Endothelial cell of umbilical vein (primary cell): ENCODE measurements around the gene RADIL. TPM values are rescaled to one million over a fixed set of nuclear protein-coding genes. Genes with fewer than 3 reads are reported as not detected.

Experiments used
- BruUV-seq: library from RNA; stranded (reverse); fragments of 400-500 nt; replicated peaks from 2 replicates; lab custom pipeline; 2021; lab: Mats Ljungman, UMichigan
- CTCF ChIA-PET: fragments of 300-600, 350-600 bp; sonication (Branson Sonifier 250); formaldehyde crosslinking; loops from one replicate; lab custom pipeline; 2021; ENCODE audit warnings: antibody characterized with exemption, inconsistent platforms; lab: Charles Lee
- POLR2A ChIA-PET: fragments of 300-600, 350-600 bp; sonication (Branson Sonifier 250); formaldehyde crosslinking; loops from one replicate; lab custom pipeline; 2021; ENCODE audit warnings: antibody characterized with exemption, inconsistent platforms; lab: Charles Lee
- DNase-seq: peaks from one replicate; pipeline ENCODE4 v3.0.0-alpha.2; 2011; ENCODE audit warnings: low read depth, low spot score
- FAIRE-seq: peaks from 2 replicates; lab custom pipeline; 2011; peaks lifted over from hg19 to GRCh38; lab: Jason Lieb, UNC
- H2AFZ ChIP-seq: 2 replicates; pipeline ENCODE4 v1.6.0; 2012; ENCODE audit warnings: low read depth, low read length, control low read depth, inconsistent platforms
- H3K27ac ChIP-seq: 2 replicates; pipeline ENCODE4 v1.5.1; 2011; ENCODE audit warnings: low read depth, mild to moderate bottlenecking, control low read depth, low read length, moderate library complexity; ENCODE audit not compliant: insufficient read depth
- H3K27me3 ChIP-seq, 2 experiments: 2 replicates each; pipeline versions ENCODE4 v1.6.0 to v1.6.1; 2011; ENCODE audit warnings: low read length in 2 of 2, mixed read lengths in 1 of 2; ENCODE audit not compliant: control insufficient read depth in 2 of 2, insufficient read depth in 2 of 2
- H3K36me3 ChIP-seq, 2 experiments: 2 replicates in 1 of 2; 3 replicates in 1 of 2; pipeline ENCODE4 v1.5.1; 2011; ENCODE audit warnings: low read length in 2 of 2, mild to moderate bottlenecking in 1 of 2, moderate library complexity in 1 of 2; ENCODE audit not compliant: control insufficient read depth in 2 of 2, insufficient read depth in 2 of 2; ENCODE audit errors: extremely low read depth in 1 of 2
- H3K4me1 ChIP-seq: 3 replicates; pipeline ENCODE4 v1.5.1; 2011; ENCODE audit warnings: mild to moderate bottlenecking, low read length; ENCODE audit not compliant: control insufficient read depth, insufficient read depth; ENCODE audit errors: extremely low read depth
- H3K4me2 ChIP-seq: 2 replicates; pipeline ENCODE4 v1.6.1; 2011; ENCODE audit warnings: low read length, control low read depth, mixed read lengths; ENCODE audit not compliant: insufficient read depth
- H3K4me3 ChIP-seq, 3 experiments: fragments of 200-600 bp in 1 of 3; sonication (generic), shearing (Covaris generic) in 1 of 3; replicated peaks in 1 of 3; 2 replicates each; pipeline ENCODE4 v1.5.1; 2011 to 2016; ENCODE audit warnings: control low read depth in 3 of 3, low read length in 3 of 3, mild to moderate bottlenecking in 2 of 3, inconsistent platforms in 1 of 3, low read depth in 1 of 3, moderate library complexity in 1 of 3; ENCODE audit not compliant: insufficient read depth in 1 of 3
- H3K79me2 ChIP-seq: 2 replicates; pipeline ENCODE4 v1.6.0; 2012; ENCODE audit warnings: low read length, inconsistent platforms; ENCODE audit not compliant: control insufficient read depth, insufficient read depth
- H3K9ac ChIP-seq: replicated peaks from 2 replicates; pipeline ENCODE3; 2011; ENCODE audit warnings: low read length, control low read depth; ENCODE audit not compliant: insufficient read depth; ENCODE audit errors: extremely low read depth
- H3K9me1 ChIP-seq: replicated peaks from 3 replicates; pipeline ENCODE4 v1.6.0; 2011; ENCODE audit warnings: mild to moderate bottlenecking, low read length; ENCODE audit not compliant: control insufficient read depth, insufficient read depth; ENCODE audit errors: extremely low read depth
- H3K9me3 ChIP-seq: replicated peaks from 2 replicates; pipeline ENCODE4 v1.5.1; 2012; ENCODE audit warnings: low read length, inconsistent platforms; ENCODE audit not compliant: control insufficient read depth, insufficient read depth
- H4K20me1 ChIP-seq: replicated peaks from 2 replicates; pipeline ENCODE3; 2011; ENCODE audit warnings: mild to moderate bottlenecking, low read length; ENCODE audit not compliant: control insufficient read depth, insufficient read depth; ENCODE audit errors: extremely low read depth
- FOS ChIP-seq: IDR thresholded peaks from 2 replicates; pipeline ENCODE4 v1.6.1; 2011; ENCODE audit warnings: mild to moderate bottlenecking, low read length, moderate library complexity, borderline replicate concordance; ENCODE audit not compliant: insufficient read depth
- GATA2 ChIP-seq: IDR thresholded peaks from 2 replicates; pipeline ENCODE4 v1.7.0; 2011; ENCODE audit warnings: low read depth, mild to moderate bottlenecking, moderate library complexity, mixed read lengths, low read length; ENCODE audit not compliant: insufficient read length, insufficient read depth
- MAX ChIP-seq: IDR thresholded peaks from 2 replicates; pipeline ENCODE4 v1.6.1; 2011; ENCODE audit not compliant: insufficient read depth, insufficient read length
- MYC ChIP-seq: IDR thresholded peaks from one replicate; pipeline ENCODE4 v1.6.1; 2011; ENCODE audit warnings: mild to moderate bottlenecking, low read depth, low read length
- POLR2A ChIP-seq: IDR thresholded peaks from 2 replicates; pipeline ENCODE4 v1.6.1; 2012; ENCODE audit warnings: low read depth, mild to moderate bottlenecking, control low read depth, low read length
- POLR2AphosphoS5 ChIP-seq: IDR thresholded peaks from 2 replicates; pipeline ENCODE4 v1.6.1; 2012; ENCODE audit warnings: low read depth, mild to moderate bottlenecking, control low read depth, low read length, moderate library complexity; ENCODE audit not compliant: insufficient read depth
- dilution Hi-C: fragments of 300-500 bp; cut with MboI; formaldehyde crosslinking; loops from one replicate; pipeline ENCODE4 v1.15.0; 2019; ENCODE audit warnings: low sequenced_read_pairs; ENCODE audit not compliant: extremely low pct_ligation_motif_present
- intact Hi-C: fragments of 100-400 bp; cut with micrococcal nuclease; formaldehyde crosslinking; loops from one replicate; pipeline ENCODE4 v1.10.0; 2022
- polyA plus RNA-seq, 4 experiments: library from polyadenylated mRNA; depleted of rRNA in 3 of 4; stranded (reverse) in 3 of 4; unstranded in 1 of 4; fragments of >200 nt; gene quantifications; 2 replicates each; pipeline versions ENCODE4 v1.2.1 to v1.2.3, GENCODE V29; 2011 to 2012; ENCODE audit warnings: missing spikeins in 1 of 4
- total RNA-seq: library from RNA; stranded (reverse); gene quantifications from 2 replicates; pipeline ENCODE4 v1.2.3, GENCODE V29; 2021
- TF ChIP-seq, protein P1 (sequence below), 2 donors: IDR thresholded peaks; 1 replicate in 1 of 2; 2 replicates in 1 of 2; pipeline ENCODE4 v1.5.1; 2011; ENCODE audit warnings: low read length in 2 of 2, mild to moderate bottlenecking in 2 of 2, moderate library complexity in 2 of 2, control low read depth in 1 of 2, inconsistent platforms in 1 of 2, low read depth in 1 of 2; ENCODE audit not compliant: insufficient read depth in 1 of 2; ENCODE audit errors: extremely low read depth in 1 of 2

Gene RADIL
- total and polyA plus RNA-seq, 2 donors (not counting 3 experiments of a cell fraction or from before 2014, with no cell fraction given) = 1.2 to 2.5 TPM

- FAIRE-seq (no peak), DNase-seq (no peak)
- Histone ChIP-seq H3K9me3 (no peaks in the 10 kb centered on the region), H3K27ac (no peak overlapping the region), H3K9me1 (no peaks in the 10 kb centered on the region), H3K27me3 (no peaks in the 10 kb centered on the region), H2AFZ (no peak overlapping the region), H3K4me3 (no peak overlapping the region), H3K4me1 (no peaks in the 10 kb centered on the region), H3K79me2 (no peaks in the 10 kb centered on the region), H3K4me2 (no peak overlapping the region), H4K20me1 (no peaks in the 10 kb centered on the region), H3K36me3 (no peaks in the 10 kb centered on the region), H3K9ac (no peak overlapping the region)
- intact Hi-C loops (no loop called here), dilution Hi-C loops (no loop called here)
- ChIA-PET POLR2A (no interaction called here), CTCF (no interaction called here)
- TF ChIP-seq GATA2 (no peak), POLR2AphosphoS5 (no peak), MYC (no peak), POLR2A (no peak), FOS (no peak), MAX (no peak)
- BruUV-seq = no TSS peak
Measured at GRCh38 chr7:4806983-4807597, 76.4 kb downstream of the RADIL start.

GRCh38 chr7:4805984-4806300 is 77.6 kb downstream of the RADIL start:
- CTCF ChIA-PET = interaction anchor here (0.9 to 1.4 kb wide), 3 partner anchors 8 to 24 kb away, joined by 3 to 4 read pairs (median 3); no protein-coding TSS in a partner anchor
- no TSS peak for BruUV-seq
- no peak overlapping the region for H3K4me3 ChIP-seq
- H4K20me1 ChIP-seq = no peaks in the 10 kb centered on the region
- no peaks in the 10 kb centered on the region for H3K9me3 ChIP-seq
- H3K27ac ChIP-seq = no peak overlapping the region
- no peaks in the 10 kb centered on the region for H3K4me1 ChIP-seq
- TF ChIP-seq, protein P1, sequence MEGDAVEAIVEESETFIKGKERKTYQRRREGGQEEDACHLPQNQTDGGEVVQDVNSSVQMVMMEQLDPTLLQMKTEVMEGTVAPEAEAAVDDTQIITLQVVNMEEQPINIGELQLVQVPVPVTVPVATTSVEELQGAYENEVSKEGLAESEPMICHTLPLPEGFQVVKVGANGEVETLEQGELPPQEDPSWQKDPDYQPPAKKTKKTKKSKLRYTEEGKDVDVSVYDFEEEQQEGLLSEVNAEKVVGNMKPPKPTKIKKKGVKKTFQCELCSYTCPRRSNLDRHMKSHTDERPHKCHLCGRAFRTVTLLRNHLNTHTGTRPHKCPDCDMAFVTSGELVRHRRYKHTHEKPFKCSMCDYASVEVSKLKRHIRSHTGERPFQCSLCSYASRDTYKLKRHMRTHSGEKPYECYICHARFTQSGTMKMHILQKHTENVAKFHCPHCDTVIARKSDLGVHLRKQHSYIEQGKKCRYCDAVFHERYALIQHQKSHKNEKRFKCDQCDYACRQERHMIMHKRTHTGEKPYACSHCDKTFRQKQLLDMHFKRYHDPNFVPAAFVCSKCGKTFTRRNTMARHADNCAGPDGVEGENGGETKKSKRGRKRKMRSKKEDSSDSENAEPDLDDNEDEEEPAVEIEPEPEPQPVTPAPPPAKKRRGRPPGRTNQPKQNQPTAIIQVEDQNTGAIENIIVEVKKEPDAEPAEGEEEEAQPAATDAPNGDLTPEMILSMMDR (IDR thresholded peaks at IDR 0.05; ENCODE audit: extremely low read depth in 1 of 2, insufficient read depth in 1 of 2, low read depth in 1 of 2, low read length in 2 of 2) = no peak
- no peak for TF ChIP-seq MYC
- no peaks in the 10 kb centered on the region for H3K9me1 ChIP-seq
- H3K9ac ChIP-seq = no peak overlapping the region
- no peak overlapping the region for H2AFZ ChIP-seq
- DNase-seq (no peak), FAIRE-seq (no peak)
- H3K36me3 ChIP-seq = no peaks in the 10 kb centered on the region
- H3K79me2 ChIP-seq = no peaks in the 10 kb centered on the region
- dilution Hi-C loops = no loop called here
- intact Hi-C loops = no loop called here
- no peaks in the 10 kb centered on the region for H3K27me3 ChIP-seq
- no peak overlapping the region for H3K4me2 ChIP-seq
- POLR2A ChIA-PET = no interaction called here
